ENCODE data around the gene PC.

Gene PC

GRCh38 chr11:66864172-66864901, 93.8 kb downstream of the PC start:
- no peak overlapping the region for H3K4me3 ChIP-seq (ENCODE audit: low read depth, low read length)
- DNase-seq (ENCODE audit: low read depth, low spot score) = no peak
- no peak for TF ChIP-seq CTCF (IDR thresholded peaks at IDR 0.05; ENCODE audit: low read depth, low read length)
- in situ Hi-C loops (cut with HindIII; ENCODE audit: low sequenced_read_pairs) = no loop called here

GRCh38 chr11:66863428-66864125, 94.6 kb downstream of the PC start:
- TF ChIP-seq CTCF (IDR thresholded peaks at IDR 0.05; ENCODE audit: low read depth, low read length) = no peak
- DNase-seq (ENCODE audit: low read depth, low spot score) = no peak
- no peak overlapping the region for H3K4me3 ChIP-seq (ENCODE audit: low read depth, low read length)
- in situ Hi-C loops (cut with HindIII; ENCODE audit: low sequenced_read_pairs) = no loop called here

DNA sequence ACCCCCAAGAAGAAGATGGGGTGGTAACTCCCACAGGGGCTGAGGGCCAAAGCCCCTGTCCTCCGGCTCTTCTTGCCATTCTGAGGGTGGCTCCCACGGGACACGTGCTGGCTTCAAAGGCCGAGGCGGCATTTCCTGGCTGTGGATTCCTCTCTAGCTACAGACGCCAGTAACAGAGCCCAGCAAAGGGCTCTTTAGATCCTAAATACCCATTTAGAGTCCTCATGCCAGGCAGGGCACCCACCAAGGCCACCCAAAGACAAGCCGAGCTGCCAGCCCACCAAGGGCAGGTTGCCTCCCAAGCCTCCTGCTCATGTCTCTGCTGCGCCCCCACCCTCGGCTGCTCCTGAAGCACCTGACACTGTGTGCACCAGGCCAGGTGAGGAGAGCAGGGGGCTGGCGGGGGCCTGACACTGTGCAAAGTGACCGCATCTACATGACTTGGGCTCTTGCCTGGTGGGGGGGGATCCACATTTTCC, 95.6 kb downstream of the PC start:
- no peak for DNase-seq (ENCODE audit: low read depth, low spot score)
- no peak overlapping the region for H3K4me3 ChIP-seq (ENCODE audit: low read depth, low read length)
- TF ChIP-seq CTCF (IDR thresholded peaks at IDR 0.05; ENCODE audit: low read depth, low read length) = no peak
- in situ Hi-C loops (cut with HindIII; ENCODE audit: low sequenced_read_pairs) = no loop called here

DNA sequence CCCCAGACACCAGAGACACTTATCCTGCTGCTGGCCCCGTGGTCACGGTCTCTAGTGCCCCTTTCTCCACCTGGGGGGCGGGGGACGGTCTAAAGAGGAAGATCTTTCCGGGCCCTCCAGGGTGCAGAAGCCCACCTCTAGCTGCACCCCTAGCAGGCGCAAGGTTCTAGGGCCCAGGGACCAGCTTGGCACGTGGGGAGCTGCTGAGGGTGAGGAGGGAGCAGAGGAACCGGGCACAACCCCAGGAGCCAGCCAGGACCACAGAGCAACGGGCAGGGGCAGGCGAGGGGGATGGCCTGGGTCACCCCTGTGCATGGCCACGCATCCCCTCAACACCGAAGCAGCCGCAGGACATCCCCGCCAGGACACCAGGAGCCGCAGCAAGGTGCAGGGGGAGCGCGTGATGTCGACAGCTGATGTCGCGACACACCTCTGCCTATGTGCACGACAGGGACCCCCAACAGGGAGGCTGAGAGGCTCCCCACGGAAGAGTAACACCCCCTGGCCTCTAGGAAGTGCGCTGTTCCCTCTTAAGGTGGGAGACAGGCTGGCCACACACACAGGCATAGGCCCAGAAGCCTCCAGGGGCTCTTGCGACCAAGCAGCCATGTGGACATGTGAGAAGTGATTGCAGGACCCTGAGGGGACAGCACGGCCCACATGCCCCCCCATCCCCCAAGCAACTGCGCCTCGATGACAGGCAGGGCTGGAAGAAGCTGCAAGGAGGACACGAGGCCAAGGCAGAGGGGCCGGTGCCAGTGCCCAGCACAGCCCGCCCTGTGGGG, 96.2 kb downstream of the PC start:
- DNase-seq (ENCODE audit: low read depth, low spot score) = no peak
- TF ChIP-seq CTCF (IDR thresholded peaks at IDR 0.05; ENCODE audit: low read depth, low read length) = no peak
- no peak overlapping the region for H3K4me3 ChIP-seq (ENCODE audit: low read depth, low read length)
- in situ Hi-C loops (cut with HindIII; ENCODE audit: low sequenced_read_pairs) = no loop called here

- DNase-seq (ENCODE audit: low read depth, low spot score) = no peak
- in situ Hi-C loops (cut with HindIII; ENCODE audit: low sequenced_read_pairs) = no loop called here
- no peak for TF ChIP-seq CTCF (IDR thresholded peaks at IDR 0.05; ENCODE audit: low read depth, low read length)
- no peak overlapping the region for H3K4me3 ChIP-seq (ENCODE audit: low read depth, low read length)
Measured at GRCh38 chr11:66861038-66861773, 97.0 kb downstream of the PC start.

DNA sequence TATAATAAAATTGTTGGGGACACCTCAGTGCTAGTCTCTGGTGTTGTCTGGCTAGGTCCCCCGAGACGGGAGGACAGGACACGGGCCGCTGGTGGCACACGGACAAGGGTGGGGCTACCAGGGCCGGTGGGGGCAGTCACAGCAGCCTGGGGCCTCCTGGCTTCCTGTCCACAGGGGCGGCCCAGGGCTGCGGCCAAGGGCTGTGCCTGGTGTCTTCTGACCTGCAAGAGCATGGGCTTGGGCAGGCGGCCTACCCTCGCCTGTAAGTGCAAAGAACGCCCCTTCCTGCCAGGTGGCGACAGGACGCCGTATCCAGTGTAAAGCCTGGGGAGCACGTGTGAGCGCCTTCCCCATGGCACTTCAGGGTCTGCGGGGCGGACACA, 97.7 kb downstream of the PC start:
- DNase-seq (ENCODE audit: low read depth, low spot score) = no peak
- no peak for TF ChIP-seq CTCF (IDR thresholded peaks at IDR 0.05; ENCODE audit: low read depth, low read length)
- H3K4me3 ChIP-seq (ENCODE audit: low read depth, low read length) = no peak overlapping the region
- in situ Hi-C loops (cut with HindIII; ENCODE audit: low sequenced_read_pairs) = no loop called here
